Tibial artery (tissue), 4 donors: ENCODE data around the gene DYRK1A.

Source experiments
- DNase-seq, 2 donors: peaks; one replicate each; pipeline ENCODE4 v3.0.0-alpha.2; 2019
- H3K27ac ChIP-seq, 2 donors: fragments of 200-600 bp; sonication (generic) in 1 of 2; 1 replicate in 1 of 2; 2 replicates in 1 of 2; pipeline ENCODE4 v1.5.1; 2018 to 2019; ENCODE audit warnings: mild to moderate bottlenecking in 1 of 2
- H3K27me3 ChIP-seq, 2 donors: fragments of 200-600 bp; sonication (generic) in 1 of 2; one replicate each; pipeline versions ENCODE4 v1.5.1 to v1.6.0; 2016 to 2019
- H3K36me3 ChIP-seq, 3 donors: fragments of 200-600 bp; sonication (generic) in 2 of 3; one replicate each; pipeline ENCODE4 v1.5.1; 2016 to 2019; ENCODE audit warnings: mild to moderate bottlenecking in 2 of 3
- H3K4me1 ChIP-seq, 4 donors: fragments of 200-600 bp; sonication (generic) in 2 of 4; 1 replicate in 3 of 4; 2 replicates in 1 of 4; pipeline ENCODE4 v1.5.1; 2016 to 2019
- H3K4me3 ChIP-seq, 2 donors: fragments of 200-600 bp; sonication (generic) in 1 of 2; 1 replicate in 1 of 2; 2 replicates in 1 of 2; pipeline ENCODE4 v1.5.1; 2018 to 2019; ENCODE audit warnings: mild to moderate bottlenecking in 2 of 2
- H3K9me3 ChIP-seq, 3 donors: fragments of 200-600 bp; sonication (generic) in 1 of 3; one replicate each; pipeline ENCODE4 v1.5.1; 2016 to 2019
- CTCF ChIP-seq, 2 experiments: fragments of 200-600 bp in 1 of 2; fragments of 450-650 bp in 1 of 2; IDR thresholded peaks; one replicate each; pipeline ENCODE4 v1.5.1; 2017 to 2019; ENCODE audit warnings: antibody characterized with exemption in 2 of 2, mild to moderate bottlenecking in 1 of 2, moderate library complexity in 1 of 2
- intact Hi-C: fragments of 100-400 bp; cut with DNase I; formaldehyde crosslinking; loops from one replicate; pipeline ENCODE4 v1.15.0; 2023; ENCODE audit warnings: low total_unique reads

The DYRK1A gene

GRCh38 chr21:37554661-37555379 lies 188.2 kb downstream of the DYRK1A start:
- Histone ChIP-seq H3K9me3 (no peaks in the 10 kb centered on the region), H3K27me3 (peaks cover 0 to 4% of the 10 kb centered on the region in 2 donors), H3K36me3 (no peaks in the 10 kb centered on the region), H3K27ac (no peak overlapping the region), H3K4me3 (no peak overlapping the region), H3K4me1 (no peaks in the 10 kb centered on the region)
- no peak for TF ChIP-seq CTCF (IDR thresholded peaks at IDR 0.05)
- DNase-seq = no peak
- intact Hi-C loops = no loop called here

GRCh38 chr21:37555672-37556261 lies 189.2 kb downstream of the DYRK1A start:
- intact Hi-C loops = no loop called here
- no peaks in the 10 kb centered on the region for H3K4me1 ChIP-seq

DNA sequence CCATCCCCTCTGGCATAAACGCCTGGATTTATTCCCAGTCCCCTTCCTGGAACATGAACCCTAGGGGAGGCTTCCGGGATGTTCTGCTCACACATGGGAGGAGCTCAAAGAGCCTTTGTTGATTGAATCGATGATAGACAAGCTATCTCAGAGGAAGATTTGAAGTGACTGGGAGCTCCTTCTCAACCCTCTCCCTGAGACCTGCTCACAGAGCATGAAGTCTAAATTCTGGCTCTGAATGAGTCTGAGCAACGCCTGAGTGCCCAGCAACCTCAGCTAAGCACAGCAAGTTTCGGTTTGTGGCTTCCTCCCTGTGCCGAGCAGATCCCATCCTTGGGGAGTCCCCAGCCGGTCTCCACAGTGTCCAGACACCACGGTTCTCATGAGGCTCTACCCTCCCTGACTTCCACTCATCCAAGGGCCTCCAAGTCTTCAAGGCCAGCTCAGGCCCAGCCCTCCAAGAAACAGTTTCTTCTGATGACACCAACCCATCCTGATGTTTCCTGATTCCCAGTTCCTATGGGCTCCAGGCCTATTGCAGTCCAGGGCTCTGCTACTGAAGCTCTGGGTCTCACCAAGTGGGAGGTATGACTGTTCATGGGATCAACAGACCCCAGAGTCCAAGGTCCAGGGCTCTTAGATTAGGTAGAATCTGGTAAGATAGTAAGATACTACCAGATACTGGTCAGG lies 190.8 kb downstream of the DYRK1A start:
- no peak for DNase-seq
- H3K27ac ChIP-seq = no peak overlapping the region

More at GRCh38 chr21:37555672-37556261, 189.2 kb downstream of the DYRK1A start:
- no peak for DNase-seq
- Histone ChIP-seq H3K4me3 (no peak overlapping the region), H3K9me3 (no peaks in the 10 kb centered on the region), H3K36me3 (no peaks in the 10 kb centered on the region), H3K27me3 (peaks cover 0 to 4% of the 10 kb centered on the region in 2 donors), H3K27ac (no peak overlapping the region)
- no peak for TF ChIP-seq CTCF (IDR thresholded peaks at IDR 0.05)

DNA sequence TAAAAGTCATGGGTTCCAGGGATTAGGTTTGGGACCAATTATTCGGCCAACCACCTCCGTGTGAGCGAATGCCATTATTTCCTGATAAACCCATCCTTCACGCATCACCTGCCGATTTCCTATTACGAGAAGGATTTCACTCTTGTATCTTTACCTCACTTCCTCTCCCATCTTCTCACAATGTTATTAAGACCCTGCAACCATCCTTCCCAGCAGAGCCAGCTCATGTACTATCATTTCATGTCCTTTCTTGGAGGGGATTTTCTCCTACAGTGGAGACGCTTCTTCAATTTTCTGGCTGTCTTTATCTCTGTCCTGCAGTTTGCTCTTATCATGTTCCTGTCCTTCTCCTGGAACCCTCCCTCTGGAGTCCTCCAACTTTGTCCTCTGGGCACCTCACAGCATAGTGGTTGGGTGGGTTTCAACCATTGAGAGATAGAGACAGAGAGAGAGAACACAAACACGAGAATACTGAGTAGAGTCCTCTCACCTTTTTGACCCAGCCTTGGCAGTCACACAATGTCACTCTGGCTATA lies 192.2 kb downstream of the DYRK1A start:
- Histone ChIP-seq H3K9me3 (no peaks in the 10 kb centered on the region), H3K27ac (no peak overlapping the region), H3K36me3 (no peaks in the 10 kb centered on the region), H3K27me3 (no peaks in the 10 kb centered on the region), H3K4me3 (no peak overlapping the region), H3K4me1 (peaks cover 0 to 7% (median 5%) of the 10 kb centered on the region in 4 donors)
- TF ChIP-seq CTCF (IDR thresholded peaks at IDR 0.05) = no peak
- intact Hi-C loops = no loop called here
- DNase-seq = no peak

More for the DNA sequence above, 190.8 kb downstream of the DYRK1A start:
- Histone ChIP-seq H3K4me1 (no peaks in the 10 kb centered on the region), H3K27me3 (no peaks in the 10 kb centered on the region), H3K9me3 (no peaks in the 10 kb centered on the region), H3K36me3 (no peaks in the 10 kb centered on the region), H3K4me3 (no peak overlapping the region)
- TF ChIP-seq CTCF (IDR thresholded peaks at IDR 0.05) = no peak
- intact Hi-C loops = no loop called here

DNA sequence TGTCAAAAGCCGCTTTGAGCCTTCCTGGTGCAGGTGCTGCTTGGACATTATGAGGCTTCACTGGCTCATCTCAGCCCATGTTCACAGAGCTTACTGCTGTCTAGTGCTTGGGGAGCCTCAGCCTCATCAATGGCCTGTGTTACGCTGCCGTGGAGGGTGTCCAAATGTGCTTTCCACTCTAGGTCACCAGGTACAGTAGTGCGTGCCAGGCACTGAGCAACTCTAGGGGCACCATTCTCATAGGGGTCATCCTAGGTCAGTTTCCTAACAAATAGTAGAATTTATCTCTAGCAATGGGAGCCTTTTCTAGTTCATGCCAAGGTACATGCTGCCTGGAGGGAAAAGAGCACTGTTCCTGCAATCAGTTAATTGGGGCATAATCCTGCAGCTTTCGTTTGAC lies 193.8 kb downstream of the DYRK1A start:
- Histone ChIP-seq H3K4me3 (no peak overlapping the region), H3K9me3 (no peaks in the 10 kb centered on the region), H3K27ac (no peak overlapping the region), H3K4me1 (peaks cover 0 to 16% (median 13%) of the 10 kb centered on the region in 4 donors), H3K36me3 (no peaks in the 10 kb centered on the region), H3K27me3 (no peaks in the 10 kb centered on the region)
- intact Hi-C loops = loop anchor here (5.0 to 10.0 kb wide), 2 partner anchors 193 to 1614 kb away; partner anchors contain the start of gene DYRK1A
- DNase-seq = no peak
- TF ChIP-seq CTCF (IDR thresholded peaks at IDR 0.05) = no peak
